IMR-90 (cell line): ENCODE measurements around the gene TENM3. TPM values are rescaled to one million over a fixed set of nuclear protein-coding genes. Genes with fewer than 3 reads are reported as not detected.

Source experiments
- ATAC-seq: fragments of 200-7000 bp; cut with Tn5 transposase; 2 replicates; pipeline ENCODE4 v1.9.1; 2020; ENCODE audit warnings: low read depth, mild to moderate bottlenecking, moderate library complexity
- BruUV-seq: library from RNA; stranded (reverse); fragments of 400-500 nt; replicated peaks from 2 replicates; lab custom pipeline; 2021; lab: Mats Ljungman, UMichigan
- CTCF ChIA-PET: fragments of 300-600 bp; formaldehyde crosslinking; extraction: SDS; loops from one replicate; lab custom pipeline; 2021; ENCODE audit warnings: antibody characterized with exemption; lab: Yijun Ruan, JAX
- POLR2A ChIA-PET: fragments of 300-600 bp; sonication (Branson Sonifier 250); formaldehyde crosslinking; loops from one replicate; lab custom pipeline; 2022; ENCODE audit warnings: antibody characterized with exemption; ENCODE audit not compliant: unreplicated experiment; lab: Charles Lee
- DNase-seq: peaks from one replicate; pipeline ENCODE4 v3.0.0; 2013
- H2AFZ ChIP-seq: replicated peaks from 2 replicates; pipeline ENCODE3; 2013; ENCODE audit warnings: low read length, mild to moderate bottlenecking; ENCODE audit not compliant: poor library complexity
- H2AK5ac ChIP-seq: 2 replicates; pipeline ENCODE4 v1.6.1; 2013; ENCODE audit warnings: low read depth, low read length, inconsistent platforms
- H2AK9ac ChIP-seq: replicated peaks from 2 replicates; pipeline ENCODE3; 2013; ENCODE audit warnings: mild to moderate bottlenecking, low read depth, low read length, moderate library complexity; ENCODE audit not compliant: poor library complexity
- H2BK120ac ChIP-seq: 2 replicates; pipeline ENCODE4 v1.6.1; 2013; ENCODE audit warnings: low read depth, low read length, inconsistent platforms
- H2BK15ac ChIP-seq: 3 replicates; pipeline ENCODE4 v1.6.1; 2013; ENCODE audit warnings: low read depth, low read length, inconsistent platforms
- H2BK20ac ChIP-seq: 2 replicates; pipeline ENCODE4 v1.6.1; 2013; ENCODE audit warnings: low read depth, mild to moderate bottlenecking, inconsistent platforms, low read length, moderate library complexity
- H2BK5ac ChIP-seq: 2 replicates; pipeline ENCODE4 v1.6.1; 2013; ENCODE audit warnings: mild to moderate bottlenecking, low read depth, low read length, inconsistent platforms; ENCODE audit not compliant: poor library complexity, severe bottlenecking
- H3K14ac ChIP-seq: replicated peaks from 2 replicates; pipeline ENCODE4 v1.6.1; 2013; ENCODE audit warnings: low read depth, low read length, inconsistent platforms
- H3K18ac ChIP-seq: 2 replicates; pipeline ENCODE4 v1.6.1; 2013; ENCODE audit warnings: low read depth, low read length, control low read depth
- H3K23ac ChIP-seq: 2 replicates; pipeline ENCODE4 v1.6.1; 2013; ENCODE audit warnings: low read depth, low read length, inconsistent platforms
- H3K27ac ChIP-seq: 2 replicates; pipeline ENCODE4 v1.5.1; 2013; ENCODE audit warnings: mild to moderate bottlenecking, control low read depth, low read length; ENCODE audit not compliant: insufficient read depth
- H3K27me3 ChIP-seq: 2 replicates; pipeline ENCODE4 v1.6.1; 2013; ENCODE audit warnings: low read length; ENCODE audit not compliant: control insufficient read depth, insufficient read depth
- H3K36me3 ChIP-seq: 2 replicates; pipeline ENCODE4 v1.6.1; 2013; ENCODE audit warnings: low read length, mixed read lengths; ENCODE audit not compliant: control insufficient read depth, insufficient read depth
- H3K4ac ChIP-seq: 2 replicates; pipeline ENCODE4 v1.6.1; 2013; ENCODE audit warnings: low read depth, low read length, inconsistent platforms
- H3K4me1 ChIP-seq: 2 replicates; pipeline ENCODE4 v1.6.1; 2013; ENCODE audit warnings: low read length, mixed read lengths; ENCODE audit not compliant: control insufficient read depth, insufficient read depth
- H3K4me2 ChIP-seq: 2 replicates; pipeline ENCODE4 v1.6.1; 2013; ENCODE audit warnings: low read depth, mild to moderate bottlenecking, control low read depth, low read length, moderate library complexity
- H3K4me3 ChIP-seq: 2 replicates; pipeline ENCODE4 v1.5.1; 2013; ENCODE audit warnings: low read depth, mild to moderate bottlenecking, control low read depth, low read length, moderate library complexity; ENCODE audit not compliant: insufficient read depth
- H3K56ac ChIP-seq: 2 replicates; pipeline ENCODE4 v1.6.1; 2013; ENCODE audit warnings: low read length, inconsistent platforms; ENCODE audit not compliant: insufficient read depth; ENCODE audit errors: extremely low read depth
- H3K79me1 ChIP-seq, 2 experiments: 2 replicates each; pipeline ENCODE4 v1.6.1; 2013; ENCODE audit warnings: low read length in 2 of 2, inconsistent platforms in 1 of 2, low read depth in 1 of 2
- H3K9ac ChIP-seq: 2 replicates; pipeline ENCODE4 v1.6.1; 2013; ENCODE audit warnings: low read depth, low read length, control low read depth
- H3K9me1 ChIP-seq: 2 replicates; pipeline ENCODE4 v1.6.1; 2013; ENCODE audit warnings: low read length, inconsistent platforms; ENCODE audit not compliant: insufficient read depth
- H3K9me3 ChIP-seq: 2 replicates; pipeline ENCODE4 v1.6.1; 2013; ENCODE audit warnings: low read length; ENCODE audit not compliant: control insufficient read depth, insufficient read depth
- H4K20me1 ChIP-seq: 2 replicates; pipeline ENCODE4 v1.6.1; 2013; ENCODE audit warnings: low read length, inconsistent platforms; ENCODE audit not compliant: insufficient read depth
- H4K5ac ChIP-seq: 2 replicates; pipeline ENCODE4 v1.6.1; 2013; ENCODE audit warnings: mild to moderate bottlenecking, low read depth, low read length, control low read depth
- H4K8ac ChIP-seq, 2 experiments: 2 replicates each; pipeline ENCODE4 v1.6.1; 2013; ENCODE audit warnings: low read depth in 2 of 2, low read length in 2 of 2, control low read depth in 1 of 2, inconsistent platforms in 1 of 2
- H4K91ac ChIP-seq: 2 replicates; pipeline ENCODE4 v1.6.1; 2013; ENCODE audit warnings: low read depth, low read length, inconsistent platforms; ENCODE audit not compliant: insufficient read depth
- BHLHE40 ChIP-seq: fragments of 150-350 bp; IDR thresholded peaks from 2 replicates; pipeline ENCODE4 v1.6.1; 2016; ENCODE audit warnings: mild to moderate bottlenecking, low read depth, low read length
- CHD1 ChIP-seq: IDR thresholded peaks from 2 replicates; pipeline ENCODE4 v1.6.1; 2012; ENCODE audit warnings: low read depth, low read length, improper control_type of control experiment
- MAFK ChIP-seq: IDR thresholded peaks from 2 replicates; pipeline ENCODE4 v1.6.1; 2012; ENCODE audit warnings: low read depth, low read length, improper control_type of control experiment
- WGBS, 2 experiments: methylation state at CpG; one replicate each; pipeline versions ENCODE4 v1.1.5 to v1.1.7; 2013; ENCODE audit warnings: missing lambda C conversion rate in 2 of 2; ENCODE audit not compliant: insufficient read length in 1 of 2; ENCODE audit errors: extremely low coverage in 2 of 2; 5-methylcytosine and 5-hydroxymethylcytosine counted together
- dilution Hi-C: fragments of 300-500 bp; cut with HindIII; formaldehyde crosslinking; loops from one replicate; pipeline ENCODE4 v1.14.3; 2018; ENCODE audit warnings: low sequenced_read_pairs; ENCODE audit not compliant: unreplicated experiment
- in situ Hi-C: fragments of 300-500 bp; cut with MboI; formaldehyde crosslinking; loops from 3 replicates; pipeline ENCODE4 v1.14.3; 2019; ENCODE audit warnings: low sequenced_read_pairs, inconsistent platforms, mixed read lengths
- intact Hi-C: fragments of 100-400 bp; cut with micrococcal nuclease; formaldehyde crosslinking; loops from 2 replicates; pipeline ENCODE4 v1.10.0; 2022
- polyA plus RNA-seq, 3 experiments: library from polyadenylated mRNA; depleted of rRNA; stranded (reverse); fragments of >200 nt; gene quantifications; 2 replicates each; pipeline ENCODE4 v1.2.3, GENCODE V29; 2012; ENCODE audit warnings: low replicate concordance in 1 of 3
- total RNA-seq: library from RNA; depleted of rRNA; stranded (reverse); fragments of >200 nt; gene quantifications from 2 replicates; pipeline ENCODE4 v1.2.3, GENCODE V29; 2012
- TF ChIP-seq, protein P1 (sequence below): fragments of 150-350 bp; IDR thresholded peaks from 2 replicates; pipeline ENCODE4 v1.6.1; 2016; ENCODE audit warnings: low read depth, mild to moderate bottlenecking, low read length, moderate library complexity, borderline replicate concordance

Gene TENM3
- total and polyA plus RNA-seq, 2 of the 4 experiments (the other 2 are of a cell fraction) = 29.9 to 173 TPM

DNA sequence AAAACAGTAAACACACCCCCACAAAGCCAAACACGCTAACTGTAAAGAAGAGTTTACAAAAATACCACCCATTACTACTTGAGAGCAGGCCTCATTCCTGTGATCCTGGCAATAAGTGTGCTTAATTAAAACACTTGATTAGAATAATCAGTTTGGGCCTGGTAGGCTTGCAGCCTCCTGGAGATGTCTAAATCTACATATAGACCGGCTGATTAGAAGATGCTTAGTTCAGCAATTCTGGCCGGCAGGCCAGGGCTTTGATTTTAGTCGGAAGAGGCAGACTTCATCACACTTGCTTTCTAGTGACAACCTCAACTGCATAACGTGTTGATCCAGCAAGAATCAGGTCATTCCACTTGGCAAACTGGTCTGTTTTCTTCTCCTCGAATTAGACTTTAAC, 560.0 kb downstream of the TENM3 start:
- BruUV-seq = no TSS peak
- dilution Hi-C loops (no loop called here), in situ Hi-C loops (loop anchor here (10.0 to 25.0 kb wide), 3 partner anchors 338 to 1666 kb away; no protein-coding TSS in a partner anchor), intact Hi-C loops (loop anchor here (10.0 kb wide), 1 partner anchor 1118 kb away; no protein-coding TSS in a partner anchor)
- no peak overlapping the region for H2BK5ac ChIP-seq
- H4K91ac ChIP-seq = no peak overlapping the region
- no peak overlapping the region for H3K14ac ChIP-seq
- 50% methylated on average over 1 of the region's 6 CpGs; no CpG with 5 or more reads in 1 of the 2 experiments for WGBS, 2 experiments
- H3K79me1 ChIP-seq = no peaks in the 10 kb centered on the region
- H3K27ac ChIP-seq = no peak overlapping the region
- H4K5ac ChIP-seq = no peak overlapping the region
- no peak overlapping the region for H3K4me3 ChIP-seq
- H2BK120ac ChIP-seq = no peak overlapping the region
- H3K9ac ChIP-seq = no peak overlapping the region
- H3K4me1 ChIP-seq = no peaks in the 10 kb centered on the region
- H3K36me3 ChIP-seq = peaks cover 11% of the 10 kb centered on the region
- DNase-seq (no peak), ATAC-seq (no peak)
- CTCF ChIA-PET = no interaction called here
- H2BK15ac ChIP-seq = no peak overlapping the region
- no peak overlapping the region for H2AK5ac ChIP-seq
- H3K9me1 ChIP-seq = no peaks in the 10 kb centered on the region
- H4K8ac ChIP-seq = no peak overlapping the region
- TF ChIP-seq, protein P1, sequence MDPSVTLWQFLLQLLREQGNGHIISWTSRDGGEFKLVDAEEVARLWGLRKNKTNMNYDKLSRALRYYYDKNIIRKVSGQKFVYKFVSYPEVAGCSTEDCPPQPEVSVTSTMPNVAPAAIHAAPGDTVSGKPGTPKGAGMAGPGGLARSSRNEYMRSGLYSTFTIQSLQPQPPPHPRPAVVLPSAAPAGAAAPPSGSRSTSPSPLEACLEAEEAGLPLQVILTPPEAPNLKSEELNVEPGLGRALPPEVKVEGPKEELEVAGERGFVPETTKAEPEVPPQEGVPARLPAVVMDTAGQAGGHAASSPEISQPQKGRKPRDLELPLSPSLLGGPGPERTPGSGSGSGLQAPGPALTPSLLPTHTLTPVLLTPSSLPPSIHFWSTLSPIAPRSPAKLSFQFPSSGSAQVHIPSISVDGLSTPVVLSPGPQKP = no peak
- TF ChIP-seq MAFK (peak; percentile 52), BHLHE40 (no peak), CHD1 (no peak)
- H2AK9ac ChIP-seq = no peak overlapping the region
- H3K4ac ChIP-seq = no peak overlapping the region
- H2BK20ac ChIP-seq = no peak overlapping the region
- POLR2A ChIA-PET = no interaction called here
- no peak overlapping the region for H3K56ac ChIP-seq
- no peak overlapping the region for H3K18ac ChIP-seq
- H3K9me3 ChIP-seq = peaks cover 3% of the 10 kb centered on the region; the same call in 1 of the 2 replicates
- no peak overlapping the region for H2AFZ ChIP-seq
- no peaks in the 10 kb centered on the region for H4K20me1 ChIP-seq
- H3K4me2 ChIP-seq = no peak overlapping the region
- H3K27me3 ChIP-seq = no peaks in the 10 kb centered on the region
- H3K23ac ChIP-seq = no peak overlapping the region
